Psoas muscle (tissue), 8 donors: Measurements from ENCODE around the gene PLEK2. TPM values are rescaled to one million over a fixed set of nuclear protein-coding genes. Genes with fewer than 3 reads are reported as not detected.

Experiments used
- ATAC-seq, 4 donors: fragments of 200-7000 bp; cut with Tn5 transposase; one replicate each; pipeline ENCODE4 v1.9.1; 2020; ENCODE audit warnings: moderate library complexity in 3 of 4, mild to moderate bottlenecking in 2 of 4
- DNase-seq, 2 donors: peaks; one replicate each; pipeline ENCODE4 v3.0.0-alpha.2; 2020
- H3K27ac ChIP-seq: fragments of 200-600 bp; one replicate; pipeline ENCODE4 v1.8.0; 2022
- H3K27me3 ChIP-seq, 3 donors: fragments of 200-600 bp in 1 of 3; one replicate each; pipeline versions ENCODE4 v1.6.1 to v1.8.0; 2013 to 2022; ENCODE audit warnings: low read length in 2 of 3, mild to moderate bottlenecking in 2 of 3, moderate library complexity in 1 of 3; ENCODE audit not compliant: insufficient read depth in 3 of 3
- H3K36me3 ChIP-seq, 2 donors: fragments of 200-600 bp in 1 of 2; one replicate each; pipeline versions ENCODE4 v1.6.1 to v1.8.0; 2013 to 2022; ENCODE audit warnings: low read depth in 1 of 2, mild to moderate bottlenecking in 1 of 2, moderate library complexity in 1 of 2; ENCODE audit not compliant: insufficient read depth in 1 of 2
- H3K4me1 ChIP-seq: fragments of 200-600 bp; one replicate; pipeline ENCODE4 v1.8.0; 2022
- H3K4me3 ChIP-seq: fragments of 200-600 bp; one replicate; pipeline ENCODE4 v1.8.0; 2022; ENCODE audit warnings: mild to moderate bottlenecking
- H3K9me3 ChIP-seq: fragments of 200-600 bp; one replicate; pipeline ENCODE4 v1.8.0; 2022
- WGBS, 3 donors: extraction: QIAGEN DNeasy Blood & Tissue Kit; methylation state at CpG; one replicate each; pipeline versions ENCODE4 v1.1.6 to v1.1.7; 2013; 5-methylcytosine and 5-hydroxymethylcytosine counted together
- intact Hi-C, 2 donors: fragments of 100-400 bp; cut with DNase I; formaldehyde crosslinking; loops; one replicate each; pipeline versions ENCODE4 v1.11.0 to v1.14.2; 2022
- polyA plus RNA-seq, 3 donors: library from polyadenylated mRNA; stranded (reverse); fragments of 200-250 nt; gene quantifications; one replicate each; pipeline ENCODE4 v1.2.3, GENCODE V29; 2013
- total RNA-seq, 4 donors: library from RNA; stranded (reverse); fragmentation: NEBNext Ultra II Directional in 2 of 4; extraction: Animal tissue kit (Norgen Biotek cat#: 25700) in 2 of 4; gene quantifications; one replicate each; pipeline versions ENCODE4 v1.2.1 to v1.2.4, GENCODE V29; 2021 to 2023
- TF ChIP-seq, protein P1 (sequence below): fragments of 200-600 bp; IDR thresholded peaks from one replicate; pipeline ENCODE4 v1.8.0; 2022; ENCODE audit warnings: antibody characterized with exemption
- donor health status: healthy with polysubstance abuse.
- donor health status: DM: no; HTN: no; CAD: no; lungs with moderate emphysema.
- donor health status: Bipolar disorder and iron deficiency.
- donor health status: healthy.
- donor health status: DM: yes; HTN: yes; CAD: no.
- donor health status: DM: no; HTN: no; CAD: no.
- donor health status: DM: no; HTN: no; CAD: no.
- donor health status: DM: yes; HTN: yes; CAD: no.

Gene PLEK2
- total and polyA plus RNA-seq, 7 donors: 0.05 to 2.1 (median 0.68) TPM; not detected in 3

- no peaks in the 10 kb centered on the region for H3K9me3 ChIP-seq
- TF ChIP-seq, protein P1, sequence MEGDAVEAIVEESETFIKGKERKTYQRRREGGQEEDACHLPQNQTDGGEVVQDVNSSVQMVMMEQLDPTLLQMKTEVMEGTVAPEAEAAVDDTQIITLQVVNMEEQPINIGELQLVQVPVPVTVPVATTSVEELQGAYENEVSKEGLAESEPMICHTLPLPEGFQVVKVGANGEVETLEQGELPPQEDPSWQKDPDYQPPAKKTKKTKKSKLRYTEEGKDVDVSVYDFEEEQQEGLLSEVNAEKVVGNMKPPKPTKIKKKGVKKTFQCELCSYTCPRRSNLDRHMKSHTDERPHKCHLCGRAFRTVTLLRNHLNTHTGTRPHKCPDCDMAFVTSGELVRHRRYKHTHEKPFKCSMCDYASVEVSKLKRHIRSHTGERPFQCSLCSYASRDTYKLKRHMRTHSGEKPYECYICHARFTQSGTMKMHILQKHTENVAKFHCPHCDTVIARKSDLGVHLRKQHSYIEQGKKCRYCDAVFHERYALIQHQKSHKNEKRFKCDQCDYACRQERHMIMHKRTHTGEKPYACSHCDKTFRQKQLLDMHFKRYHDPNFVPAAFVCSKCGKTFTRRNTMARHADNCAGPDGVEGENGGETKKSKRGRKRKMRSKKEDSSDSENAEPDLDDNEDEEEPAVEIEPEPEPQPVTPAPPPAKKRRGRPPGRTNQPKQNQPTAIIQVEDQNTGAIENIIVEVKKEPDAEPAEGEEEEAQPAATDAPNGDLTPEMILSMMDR: no peak
- H3K27ac ChIP-seq: no peak overlapping the region
- DNase-seq (no peak), ATAC-seq (no peak)
- H3K36me3 ChIP-seq: peaks cover 9 to 38% of the 10 kb centered on the region in 2 donors
- 93 to 95% (median 93%) methylated on average over 3 of the region's 3 CpGs for WGBS, 3 donors
- H3K4me1 ChIP-seq: no peaks in the 10 kb centered on the region
- no peaks in the 10 kb centered on the region for H3K27me3 ChIP-seq
- intact Hi-C loops: no loop called here
- H3K4me3 ChIP-seq: no peak overlapping the region
Measured at GRCh38 chr14:67389275-67389674, 22.7 kb downstream of the PLEK2 start.

DNA sequence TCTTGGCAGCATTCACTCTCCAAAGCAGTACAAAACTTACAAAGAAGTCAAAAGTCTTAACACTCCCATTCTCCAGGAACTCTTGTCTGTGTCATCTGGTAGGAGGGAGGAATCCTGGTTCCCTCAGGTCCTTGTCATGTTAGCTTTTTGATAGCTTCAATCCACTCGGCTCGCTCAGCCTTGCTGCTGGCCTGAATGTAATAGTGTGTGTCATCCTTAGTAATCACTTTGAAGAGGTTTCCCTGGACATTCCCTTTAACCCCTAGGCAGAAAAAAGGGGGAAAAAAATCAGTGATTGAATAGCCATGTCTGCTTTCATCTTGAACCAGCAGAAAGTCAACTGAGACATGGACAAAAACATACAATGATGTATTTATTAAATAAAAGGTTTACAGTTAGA is 24.8 kb downstream of the PLEK2 start:
- WGBS, 3 donors: 72 to 84% (median 74%) methylated on average over 2 of the region's 2 CpGs
- Histone ChIP-seq H3K27me3 (no peaks in the 10 kb centered on the region), H3K9me3 (no peaks in the 10 kb centered on the region), H3K27ac (no peak overlapping the region), H3K4me3 (no peak overlapping the region), H3K4me1 (no peaks in the 10 kb centered on the region), H3K36me3 (peaks cover 12 to 59% of the 10 kb centered on the region in 2 donors)
- DNase-seq (no peak), ATAC-seq (no peak)
- TF ChIP-seq, protein P1: no peak
- intact Hi-C loops: no loop called here

DNA sequence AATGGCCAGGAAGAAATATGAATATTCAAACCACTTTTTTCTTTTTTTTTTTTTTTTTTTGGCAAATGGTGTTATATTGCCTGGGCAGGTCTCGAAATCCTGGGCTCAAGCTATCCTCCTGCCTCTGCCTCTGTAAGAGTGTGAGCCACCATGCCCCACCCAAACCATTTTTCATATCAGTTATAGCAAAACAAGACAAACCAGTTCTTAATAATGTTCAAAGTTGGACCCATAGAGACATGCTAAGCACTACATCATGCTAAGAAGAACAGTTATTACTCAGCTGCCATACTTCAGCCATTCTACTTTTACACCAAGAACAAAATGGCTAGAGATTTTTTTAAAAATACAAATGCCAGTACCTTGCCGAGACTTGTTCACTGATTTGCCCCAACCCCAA is 26.3 kb downstream of the PLEK2 start:
- Histone ChIP-seq H3K27me3 (no peaks in the 10 kb centered on the region), H3K4me1 (no peaks in the 10 kb centered on the region), H3K27ac (no peak overlapping the region), H3K9me3 (no peaks in the 10 kb centered on the region), H3K36me3 (peaks cover 17 to 75% of the 10 kb centered on the region in 2 donors), H3K4me3 (no peak overlapping the region)
- no peak for DNase-seq
- intact Hi-C loops: no loop called here
- ATAC-seq: no peak
- TF ChIP-seq, protein P1: no peak
- 91 to 95% (median 94%) methylated on average over 2 of the region's 2 CpGs for WGBS, 3 donors

- intact Hi-C loops: no loop called here
- no peak overlapping the region for H3K4me3 ChIP-seq
Measured at GRCh38 chr14:67385120-67385519, 26.8 kb downstream of the PLEK2 start.

DNA sequence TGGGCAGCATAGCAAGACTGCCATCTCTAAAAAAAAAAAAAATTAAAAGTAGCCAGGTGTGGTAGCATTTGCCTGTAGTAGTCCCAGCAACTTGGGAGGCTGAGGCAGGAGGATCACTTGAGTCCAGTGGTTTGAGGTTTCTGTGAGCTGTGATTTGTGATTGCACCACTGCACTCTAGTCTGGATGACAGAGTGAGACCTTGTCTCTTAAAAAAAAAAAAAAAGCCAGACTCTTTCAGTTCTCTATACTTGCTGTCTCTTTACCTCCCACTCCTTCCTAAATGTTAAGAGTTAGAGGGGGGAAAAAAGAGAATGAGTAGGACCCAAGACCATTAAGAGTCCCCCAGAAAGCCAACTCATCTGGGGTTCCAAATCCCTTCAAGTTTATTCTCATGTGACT is 34.0 kb downstream of the PLEK2 start:
- H3K4me3 ChIP-seq: no peak overlapping the region
- H3K27ac ChIP-seq: no peak overlapping the region
- DNase-seq (no peak), ATAC-seq (no peak)
- TF ChIP-seq, protein P1: no peak
- H3K27me3 ChIP-seq: no peaks in the 10 kb centered on the region
- H3K36me3 ChIP-seq: peaks cover 29 to 98% of the 10 kb centered on the region in 2 donors
- no peaks in the 10 kb centered on the region for H3K9me3 ChIP-seq
- no peaks in the 10 kb centered on the region for H3K4me1 ChIP-seq
- intact Hi-C loops: no loop called here

More at GRCh38 chr14:67385120-67385519, 26.8 kb downstream of the PLEK2 start:
- ATAC-seq: no peak
- Histone ChIP-seq H3K27me3 (no peaks in the 10 kb centered on the region), H3K4me1 (no peaks in the 10 kb centered on the region), H3K9me3 (no peaks in the 10 kb centered on the region), H3K27ac (no peak overlapping the region), H3K36me3 (peaks cover 17 to 80% of the 10 kb centered on the region in 2 donors)
- DNase-seq: no peak
- 56 to 78% (median 59%) methylated on average over 2 of the region's 2 CpGs for WGBS, 3 donors
- TF ChIP-seq, protein P1: no peak
